Endothelial cell of umbilical vein (primary cell): ENCODE data around the gene THSD7B. TPM values are rescaled to one million over a fixed set of nuclear protein-coding genes. Genes with fewer than 3 reads are reported as not detected.

Source experiments
- BruUV-seq: library from RNA; stranded (reverse); fragments of 400-500 nt; replicated peaks from 2 replicates; lab custom pipeline; 2021; lab: Mats Ljungman, UMichigan
- CTCF ChIA-PET: fragments of 300-600, 350-600 bp; sonication (Branson Sonifier 250); formaldehyde crosslinking; loops from one replicate; lab custom pipeline; 2021; ENCODE audit warnings: antibody characterized with exemption, inconsistent platforms; lab: Charles Lee
- POLR2A ChIA-PET: fragments of 300-600, 350-600 bp; sonication (Branson Sonifier 250); formaldehyde crosslinking; loops from one replicate; lab custom pipeline; 2021; ENCODE audit warnings: antibody characterized with exemption, inconsistent platforms; lab: Charles Lee
- DNase-seq: peaks from one replicate; pipeline ENCODE4 v3.0.0-alpha.2; 2011; ENCODE audit warnings: low read depth, low spot score
- FAIRE-seq: peaks from 2 replicates; lab custom pipeline; 2011; peaks lifted over from hg19 to GRCh38; lab: Jason Lieb, UNC
- H2AFZ ChIP-seq: 2 replicates; pipeline ENCODE4 v1.6.0; 2012; ENCODE audit warnings: low read depth, low read length, control low read depth, inconsistent platforms
- H3K27ac ChIP-seq: 2 replicates; pipeline ENCODE4 v1.5.1; 2011; ENCODE audit warnings: low read depth, mild to moderate bottlenecking, control low read depth, low read length, moderate library complexity; ENCODE audit not compliant: insufficient read depth
- H3K27me3 ChIP-seq, 2 experiments: 2 replicates each; pipeline versions ENCODE4 v1.6.0 to v1.6.1; 2011; ENCODE audit warnings: low read length in 2 of 2, mixed read lengths in 1 of 2; ENCODE audit not compliant: control insufficient read depth in 2 of 2, insufficient read depth in 2 of 2
- H3K36me3 ChIP-seq, 2 experiments: 2 replicates in 1 of 2; 3 replicates in 1 of 2; pipeline ENCODE4 v1.5.1; 2011; ENCODE audit warnings: low read length in 2 of 2, mild to moderate bottlenecking in 1 of 2, moderate library complexity in 1 of 2; ENCODE audit not compliant: control insufficient read depth in 2 of 2, insufficient read depth in 2 of 2; ENCODE audit errors: extremely low read depth in 1 of 2
- H3K4me1 ChIP-seq: 3 replicates; pipeline ENCODE4 v1.5.1; 2011; ENCODE audit warnings: mild to moderate bottlenecking, low read length; ENCODE audit not compliant: control insufficient read depth, insufficient read depth; ENCODE audit errors: extremely low read depth
- H3K4me2 ChIP-seq: 2 replicates; pipeline ENCODE4 v1.6.1; 2011; ENCODE audit warnings: low read length, control low read depth, mixed read lengths; ENCODE audit not compliant: insufficient read depth
- H3K4me3 ChIP-seq, 3 experiments: fragments of 200-600 bp in 1 of 3; sonication (generic), shearing (Covaris generic) in 1 of 3; replicated peaks in 1 of 3; 2 replicates each; pipeline ENCODE4 v1.5.1; 2011 to 2016; ENCODE audit warnings: control low read depth in 3 of 3, low read length in 3 of 3, mild to moderate bottlenecking in 2 of 3, inconsistent platforms in 1 of 3, low read depth in 1 of 3, moderate library complexity in 1 of 3; ENCODE audit not compliant: insufficient read depth in 1 of 3
- H3K79me2 ChIP-seq: 2 replicates; pipeline ENCODE4 v1.6.0; 2012; ENCODE audit warnings: low read length, inconsistent platforms; ENCODE audit not compliant: control insufficient read depth, insufficient read depth
- H3K9ac ChIP-seq: replicated peaks from 2 replicates; pipeline ENCODE3; 2011; ENCODE audit warnings: low read length, control low read depth; ENCODE audit not compliant: insufficient read depth; ENCODE audit errors: extremely low read depth
- H3K9me1 ChIP-seq: replicated peaks from 3 replicates; pipeline ENCODE4 v1.6.0; 2011; ENCODE audit warnings: mild to moderate bottlenecking, low read length; ENCODE audit not compliant: control insufficient read depth, insufficient read depth; ENCODE audit errors: extremely low read depth
- H3K9me3 ChIP-seq: replicated peaks from 2 replicates; pipeline ENCODE4 v1.5.1; 2012; ENCODE audit warnings: low read length, inconsistent platforms; ENCODE audit not compliant: control insufficient read depth, insufficient read depth
- H4K20me1 ChIP-seq: replicated peaks from 2 replicates; pipeline ENCODE3; 2011; ENCODE audit warnings: mild to moderate bottlenecking, low read length; ENCODE audit not compliant: control insufficient read depth, insufficient read depth; ENCODE audit errors: extremely low read depth
- CTCF ChIP-seq, 2 donors: IDR thresholded peaks; 1 replicate in 1 of 2; 2 replicates in 1 of 2; pipeline ENCODE4 v1.5.1; 2011; ENCODE audit warnings: low read length in 2 of 2, mild to moderate bottlenecking in 2 of 2, moderate library complexity in 2 of 2, control low read depth in 1 of 2, inconsistent platforms in 1 of 2, low read depth in 1 of 2; ENCODE audit not compliant: insufficient read depth in 1 of 2; ENCODE audit errors: extremely low read depth in 1 of 2
- EZH2 ChIP-seq: IDR thresholded peaks from 2 replicates; pipeline ENCODE4 v1.6.1; 2012; ENCODE audit warnings: borderline replicate concordance, low read depth, mild to moderate bottlenecking, moderate library complexity, low read length, inconsistent platforms; ENCODE audit not compliant: severe bottlenecking
- FOS ChIP-seq: IDR thresholded peaks from 2 replicates; pipeline ENCODE4 v1.6.1; 2011; ENCODE audit warnings: mild to moderate bottlenecking, low read length, moderate library complexity, borderline replicate concordance; ENCODE audit not compliant: insufficient read depth
- GATA2 ChIP-seq: IDR thresholded peaks from 2 replicates; pipeline ENCODE4 v1.7.0; 2011; ENCODE audit warnings: low read depth, mild to moderate bottlenecking, moderate library complexity, mixed read lengths, low read length; ENCODE audit not compliant: insufficient read length, insufficient read depth
- JUN ChIP-seq: IDR thresholded peaks from 2 replicates; pipeline ENCODE4 v1.6.1; 2011; ENCODE audit warnings: borderline replicate concordance, low read depth; ENCODE audit not compliant: insufficient read length, insufficient read depth
- MAX ChIP-seq: IDR thresholded peaks from 2 replicates; pipeline ENCODE4 v1.6.1; 2011; ENCODE audit not compliant: insufficient read depth, insufficient read length
- MYC ChIP-seq: IDR thresholded peaks from one replicate; pipeline ENCODE4 v1.6.1; 2011; ENCODE audit warnings: mild to moderate bottlenecking, low read depth, low read length
- POLR2A ChIP-seq: IDR thresholded peaks from 2 replicates; pipeline ENCODE4 v1.6.1; 2012; ENCODE audit warnings: low read depth, mild to moderate bottlenecking, control low read depth, low read length
- POLR2AphosphoS5 ChIP-seq: IDR thresholded peaks from 2 replicates; pipeline ENCODE4 v1.6.1; 2012; ENCODE audit warnings: low read depth, mild to moderate bottlenecking, control low read depth, low read length, moderate library complexity; ENCODE audit not compliant: insufficient read depth
- dilution Hi-C: fragments of 300-500 bp; cut with MboI; formaldehyde crosslinking; loops from one replicate; pipeline ENCODE4 v1.15.0; 2019; ENCODE audit warnings: low sequenced_read_pairs; ENCODE audit not compliant: extremely low pct_ligation_motif_present
- intact Hi-C: fragments of 100-400 bp; cut with micrococcal nuclease; formaldehyde crosslinking; loops from one replicate; pipeline ENCODE4 v1.10.0; 2022
- polyA plus RNA-seq, 4 experiments: library from polyadenylated mRNA; depleted of rRNA in 3 of 4; stranded (reverse) in 3 of 4; unstranded in 1 of 4; fragments of >200 nt; gene quantifications; 2 replicates each; pipeline versions ENCODE4 v1.2.1 to v1.2.3, GENCODE V29; 2011 to 2012; ENCODE audit warnings: missing spikeins in 1 of 4
- total RNA-seq: library from RNA; stranded (reverse); gene quantifications from 2 replicates; pipeline ENCODE4 v1.2.3, GENCODE V29; 2021

Gene THSD7B
- total and polyA plus RNA-seq, 2 donors (not counting 3 experiments of a cell fraction or from before 2014, with no cell fraction given), result 0.04 TPM; not detected in 1

- H4K20me1 ChIP-seq, result no peaks in the 10 kb centered on the region
- no peaks in the 10 kb centered on the region for H3K4me1 ChIP-seq
- intact Hi-C loops (no loop called here), dilution Hi-C loops (no loop called here)
- FAIRE-seq (no peak), DNase-seq (no peak)
- no peak overlapping the region for H2AFZ ChIP-seq
- TF ChIP-seq CTCF (IDR thresholded peaks at IDR 0.05; ENCODE audit: extremely low read depth in 1 of 2, insufficient read depth in 1 of 2, low read depth in 1 of 2, low read length in 2 of 2) (no peak), GATA2 (no peak), MAX (no peak), JUN (no peak), MYC (no peak), POLR2A (no peak), POLR2AphosphoS5 (no peak), FOS (no peak), EZH2 (no peak)
- H3K9me1 ChIP-seq, result no peaks in the 10 kb centered on the region
- no peak overlapping the region for H3K4me2 ChIP-seq
- ChIA-PET CTCF (no interaction called here), POLR2A (no interaction called here)
- BruUV-seq, result no TSS peak
- no peak overlapping the region for H3K4me3 ChIP-seq
- peaks cover 2% of the 10 kb centered on the region for H3K9me3 ChIP-seq
- H3K9ac ChIP-seq, result no peak overlapping the region
- no peaks in the 10 kb centered on the region for H3K27me3 ChIP-seq
- H3K36me3 ChIP-seq, result no peaks in the 10 kb centered on the region
- no peaks in the 10 kb centered on the region for H3K79me2 ChIP-seq
- H3K27ac ChIP-seq, result no peak overlapping the region
These were observed 684.1 kb downstream of the THSD7B start for GRCh38 chr2:137449454-137449853.
